ENCODE data around the gene SNRNP27.
"Not testable (repeated sequence)": the region's sequence is repeated elsewhere in the genome, so short reads cannot be mapped to it uniquely, and the experiment has no call there.

Gene SNRNP27

GRCh38 chr2:69893684-69894551, at the start of gene SNRNP27:
Gene SNRNP27, plus strand, starts transcription at chr2:69893956. Its CDS starts 29 bp downstream, at chr2:69893985.
- peak; percentile 91 for DNase-seq (ENCODE audit: low spot score)

DNA sequence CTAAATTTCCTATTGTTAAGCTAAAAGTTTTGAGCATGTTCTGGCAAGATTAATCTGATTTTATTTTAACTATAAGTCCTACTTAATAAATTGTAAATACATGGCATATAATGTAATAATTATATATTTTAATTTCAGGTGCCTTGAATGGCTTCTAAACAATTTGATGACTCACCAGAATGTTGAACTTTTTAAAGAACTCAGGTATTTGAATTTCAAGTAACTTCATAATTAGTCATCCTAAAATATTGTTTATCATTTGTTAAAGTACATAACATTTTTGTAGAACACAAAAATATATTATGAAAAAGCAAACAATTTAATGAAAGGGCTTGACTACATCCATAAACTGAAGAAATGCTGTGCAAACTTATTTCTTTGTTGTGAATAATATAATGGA, 49.8 kb upstream of the SNRNP27 start:
- no peak for DNase-seq (ENCODE audit: low spot score)

DNA sequence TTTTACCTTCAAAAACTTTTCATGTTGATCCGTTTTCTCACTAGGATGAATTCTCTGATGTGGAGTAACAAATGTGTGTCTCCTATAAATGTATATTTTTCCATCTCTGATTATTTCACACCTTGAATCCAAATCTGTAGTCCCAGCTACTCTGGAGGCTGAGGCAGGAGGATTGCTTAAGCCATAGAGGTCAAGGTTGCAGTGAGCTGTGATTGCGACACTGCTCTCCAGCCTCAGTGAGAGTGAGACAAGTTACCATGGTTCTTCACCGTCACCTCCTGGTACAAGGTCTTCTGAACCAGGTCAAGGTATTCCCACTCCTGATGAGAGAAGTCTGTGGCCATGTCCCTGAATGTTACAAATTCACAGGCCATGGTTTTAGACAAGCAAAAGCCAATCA, 49.2 kb upstream of the SNRNP27 start:
- DNase-seq (ENCODE audit: low spot score) = no peak

DNA sequence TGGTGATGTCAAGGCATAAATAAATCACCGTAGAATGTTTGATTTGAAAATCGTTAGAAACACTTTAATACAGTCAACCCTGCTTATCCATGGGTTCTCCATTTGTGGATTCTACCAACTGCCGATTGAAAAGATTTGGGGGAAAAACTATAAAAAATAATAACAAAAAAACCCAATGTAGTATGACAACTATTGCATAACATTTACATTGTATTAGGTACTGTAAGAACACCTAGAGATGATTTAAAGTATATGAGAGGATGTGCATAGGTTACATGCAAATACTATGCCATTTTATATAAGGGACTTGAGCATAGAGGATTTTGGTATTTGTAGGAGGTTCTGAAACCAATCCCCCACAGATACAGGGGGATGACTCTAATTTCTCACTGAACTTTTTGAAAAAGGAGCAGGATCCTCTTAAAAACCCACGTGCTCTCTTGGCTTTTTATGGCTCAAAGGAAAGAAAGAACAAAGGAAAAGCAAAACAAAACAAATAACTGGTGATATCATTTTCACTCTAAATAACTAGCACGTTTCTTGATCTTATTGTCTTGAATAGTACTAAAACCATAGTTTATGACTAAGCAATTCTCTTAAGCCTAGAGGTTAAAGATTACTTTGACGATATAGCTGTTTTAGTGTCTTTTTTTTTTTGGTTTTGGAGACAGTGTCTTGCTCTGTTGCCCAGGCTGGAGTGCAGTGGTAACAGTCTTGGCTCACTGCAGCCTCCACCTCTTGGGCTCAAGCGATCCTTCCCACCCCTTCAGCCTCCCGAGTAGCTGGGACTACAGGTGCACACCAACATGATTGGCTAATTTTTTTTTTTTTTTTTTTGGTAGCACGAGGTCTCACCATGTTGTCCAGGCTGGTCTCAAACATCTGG, 47.3 kb upstream of the SNRNP27 start:
- DNase-seq (ENCODE audit: low spot score) = no peak

- no peak for DNase-seq (ENCODE audit: low spot score)
These were observed 46.5 kb upstream of the SNRNP27 start for GRCh38 chr2:69847068-69847828.

DNA sequence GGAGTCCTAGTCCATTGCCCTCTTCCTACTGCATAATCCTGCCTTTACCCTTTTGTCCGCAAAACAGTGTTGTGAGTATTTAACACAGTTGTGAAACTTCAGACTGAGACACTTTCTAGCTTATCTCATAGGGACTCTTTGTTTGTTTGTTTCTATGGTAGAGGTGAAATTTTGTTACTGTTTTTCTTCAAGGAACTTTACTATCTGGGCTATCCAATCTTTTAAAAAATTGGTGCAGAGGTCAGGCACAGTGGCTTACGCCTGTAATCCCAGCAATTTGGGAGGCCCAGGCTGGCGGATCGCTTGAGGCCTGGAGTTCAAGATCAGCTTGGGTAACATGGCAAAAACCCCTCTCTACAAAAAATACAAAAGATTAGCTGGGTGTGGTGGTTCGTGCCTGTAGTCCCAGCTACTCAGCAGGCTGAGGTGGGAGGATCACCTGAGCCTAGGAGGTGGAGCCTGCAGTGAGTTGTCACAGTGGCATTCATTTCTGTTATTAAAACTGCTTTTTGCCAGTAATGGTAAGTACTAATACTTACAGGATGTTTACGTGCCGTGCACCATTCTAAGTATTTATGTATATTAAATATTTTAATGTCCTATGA, 45.5 kb upstream of the SNRNP27 start:
- DNase-seq (ENCODE audit: low spot score) = no peak

GRCh38 chr2:69858261-69858660, 35.5 kb upstream of the SNRNP27 start:
- DNase-seq (ENCODE audit: low spot score) = no peak

DNA sequence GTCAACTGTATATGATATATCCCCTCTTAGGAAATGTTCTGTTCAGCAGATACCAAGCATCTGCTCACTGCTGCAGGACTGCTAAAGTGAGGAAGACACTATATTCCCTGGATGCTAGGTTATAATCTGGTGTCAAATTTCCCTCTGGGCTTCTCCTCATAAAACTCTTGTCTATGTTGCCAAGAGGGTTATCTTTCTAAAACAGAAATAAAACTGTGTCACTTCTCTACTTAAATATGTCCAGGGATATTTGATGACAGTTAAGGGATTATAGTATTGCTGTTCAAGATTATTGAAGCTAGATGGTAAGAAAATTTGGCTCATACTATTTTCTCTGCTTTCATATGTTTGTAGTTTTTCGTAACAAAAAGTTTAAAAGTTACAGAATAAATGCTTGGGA, 30.5 kb upstream of the SNRNP27 start:
- DNase-seq (ENCODE audit: low spot score) = no peak

- DNase-seq (ENCODE audit: low spot score) = no peak
These were observed 5.3 kb upstream of the SNRNP27 start for GRCh38 chr2:69888451-69888850.

DNA sequence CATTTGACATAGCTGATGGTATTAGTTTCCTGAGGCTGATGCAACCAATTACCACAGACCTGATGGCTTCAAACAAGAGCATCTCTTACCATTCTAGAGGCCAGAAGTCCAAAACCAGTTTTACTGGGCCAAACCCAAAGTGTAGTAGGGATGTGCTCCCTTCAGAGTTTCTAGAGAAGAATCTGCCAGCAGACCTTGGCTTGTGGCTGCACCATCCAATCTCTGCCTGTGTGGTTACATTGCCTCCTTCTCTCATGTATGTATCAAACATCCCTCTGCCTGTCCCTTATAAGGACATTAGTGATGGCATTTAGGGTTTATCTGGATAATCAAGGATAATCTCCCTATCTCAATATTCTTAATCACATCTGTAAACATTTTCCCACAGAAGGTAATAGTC, 4.5 kb upstream of the SNRNP27 start:
- DNase-seq (ENCODE audit: low spot score) = no peak

DNA sequence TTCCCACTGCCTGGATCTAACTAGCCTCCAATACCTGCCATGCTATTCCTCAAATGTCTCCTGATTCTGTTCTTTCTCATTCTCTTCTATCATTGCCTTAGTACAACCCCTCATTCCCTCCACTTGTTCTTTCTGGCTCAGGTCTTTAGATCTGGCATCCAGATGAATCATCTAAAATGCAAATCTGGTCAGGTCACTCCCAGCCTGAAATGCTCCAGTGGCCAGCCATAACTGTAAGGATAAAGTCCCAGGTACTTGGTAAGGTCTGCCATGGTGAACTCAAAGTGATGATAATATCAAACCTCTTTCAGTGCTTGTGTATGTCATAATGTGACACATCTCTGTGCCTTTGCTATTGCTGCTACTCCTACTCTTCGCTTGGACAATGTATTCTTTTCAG, 2.9 kb upstream of the SNRNP27 start:
- no peak for DNase-seq (ENCODE audit: low spot score)

GRCh38 chr2:69892838-69893424, 825 bp upstream of the SNRNP27 start:
- not testable (repeated sequence) for DNase-seq (ENCODE audit: low spot score)

DNA sequence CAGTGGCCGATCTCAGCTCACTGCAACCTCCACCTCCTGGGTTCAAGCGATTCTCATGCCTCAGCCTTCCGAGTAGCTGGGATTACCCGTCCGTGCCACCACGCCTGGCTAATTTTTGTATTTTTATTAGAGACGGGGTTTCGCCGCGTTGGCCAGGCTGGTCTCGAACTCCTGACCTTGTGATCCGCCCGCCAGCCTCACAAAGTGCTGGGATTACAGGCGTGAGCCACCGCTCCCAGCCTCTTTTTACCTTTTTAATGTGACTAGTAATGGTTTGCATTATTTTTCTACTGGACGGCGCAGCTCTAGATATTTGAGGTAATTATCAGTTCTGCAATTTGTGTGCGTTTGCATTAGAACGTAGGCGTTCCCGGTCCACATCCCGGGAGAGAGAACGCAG, 981 bp downstream of the SNRNP27 start:
- not testable (repeated sequence) for DNase-seq (ENCODE audit: low spot score)

DNA sequence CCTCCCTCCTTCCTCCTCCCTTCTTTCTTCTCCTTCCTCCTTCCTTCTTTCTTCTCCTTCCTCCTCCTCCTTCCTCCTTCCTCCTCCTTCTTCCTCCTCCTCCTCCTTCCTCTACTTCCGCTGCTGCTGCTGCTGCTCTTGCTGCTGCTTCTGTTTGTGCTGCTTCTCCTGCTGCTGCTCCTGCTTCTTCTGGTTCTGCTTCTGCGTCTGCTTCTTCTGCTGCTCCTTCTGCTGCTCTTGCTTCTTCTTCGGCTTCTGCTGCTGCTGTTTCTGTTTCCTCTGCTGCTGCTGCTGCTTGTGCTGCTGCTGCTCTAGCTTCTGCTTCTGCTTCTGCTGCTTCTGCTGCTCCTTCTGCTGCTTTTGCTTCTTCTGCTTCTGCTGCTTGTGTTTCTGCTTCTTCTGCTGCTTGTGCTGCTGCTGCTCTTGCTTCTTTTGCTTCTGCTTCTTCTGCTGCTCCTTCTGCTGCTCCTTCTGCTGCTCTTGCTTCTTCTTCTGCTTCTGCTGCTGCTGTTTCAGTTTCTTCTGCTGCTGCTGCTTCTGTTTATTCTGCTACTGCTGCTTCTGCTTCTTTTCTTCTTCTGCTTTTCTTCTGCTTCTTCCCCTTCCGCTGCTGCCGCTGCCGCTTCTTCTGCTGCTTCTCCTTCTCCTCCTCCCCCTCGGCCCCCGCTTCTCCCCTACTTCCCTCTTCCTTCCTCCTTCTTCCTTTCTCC, 8.6 kb downstream of the SNRNP27 start:
- no peak for DNase-seq (ENCODE audit: low spot score)

DNA sequence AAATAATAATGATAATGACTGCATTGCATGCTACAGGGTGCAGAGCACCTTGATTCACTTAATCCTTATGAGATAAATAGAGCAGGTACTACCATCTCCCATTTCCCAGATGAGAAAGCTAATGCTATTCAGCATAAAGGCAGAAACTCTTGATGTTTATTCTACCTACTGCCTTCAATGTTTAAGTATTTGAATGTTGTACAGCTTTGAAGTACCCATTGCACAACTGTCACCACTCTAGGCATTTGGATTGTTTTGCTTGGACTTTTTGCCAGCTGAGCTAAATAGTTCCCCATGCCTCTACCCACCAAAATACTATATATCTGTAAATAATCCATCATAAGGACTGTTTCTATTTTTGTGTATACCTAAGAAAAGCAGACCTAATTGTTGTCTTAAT, 13.5 kb downstream of the SNRNP27 start:
- DNase-seq (ENCODE audit: low spot score) = no peak

DNA sequence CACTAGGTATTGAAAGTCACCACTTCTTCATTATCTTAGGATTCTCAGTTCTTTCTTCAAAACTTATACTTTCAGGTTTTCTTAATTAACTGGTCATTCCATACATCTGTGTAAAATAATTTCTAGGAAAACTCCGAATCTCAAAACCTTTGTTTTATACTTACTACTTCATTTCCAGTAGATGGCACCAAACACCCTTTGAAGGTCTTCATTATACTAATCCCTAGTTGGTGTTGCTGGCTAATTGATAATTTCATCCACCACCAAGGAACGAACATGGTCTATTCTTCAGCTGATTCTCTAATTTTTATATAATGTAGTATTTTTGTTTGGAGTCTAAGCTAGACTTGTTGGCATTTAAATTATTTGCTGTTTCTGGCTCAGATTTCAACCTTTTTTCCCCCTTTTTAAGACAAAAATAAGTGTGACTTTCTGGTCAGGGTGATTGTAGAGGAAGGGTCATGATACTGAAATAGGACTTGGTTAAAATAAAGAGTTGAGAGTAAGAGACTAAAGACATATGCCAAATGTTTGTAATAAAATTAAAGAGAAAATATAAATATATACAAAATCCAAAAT, 18.3 kb downstream of the SNRNP27 start:
- no peak for DNase-seq (ENCODE audit: low spot score)

DNA sequence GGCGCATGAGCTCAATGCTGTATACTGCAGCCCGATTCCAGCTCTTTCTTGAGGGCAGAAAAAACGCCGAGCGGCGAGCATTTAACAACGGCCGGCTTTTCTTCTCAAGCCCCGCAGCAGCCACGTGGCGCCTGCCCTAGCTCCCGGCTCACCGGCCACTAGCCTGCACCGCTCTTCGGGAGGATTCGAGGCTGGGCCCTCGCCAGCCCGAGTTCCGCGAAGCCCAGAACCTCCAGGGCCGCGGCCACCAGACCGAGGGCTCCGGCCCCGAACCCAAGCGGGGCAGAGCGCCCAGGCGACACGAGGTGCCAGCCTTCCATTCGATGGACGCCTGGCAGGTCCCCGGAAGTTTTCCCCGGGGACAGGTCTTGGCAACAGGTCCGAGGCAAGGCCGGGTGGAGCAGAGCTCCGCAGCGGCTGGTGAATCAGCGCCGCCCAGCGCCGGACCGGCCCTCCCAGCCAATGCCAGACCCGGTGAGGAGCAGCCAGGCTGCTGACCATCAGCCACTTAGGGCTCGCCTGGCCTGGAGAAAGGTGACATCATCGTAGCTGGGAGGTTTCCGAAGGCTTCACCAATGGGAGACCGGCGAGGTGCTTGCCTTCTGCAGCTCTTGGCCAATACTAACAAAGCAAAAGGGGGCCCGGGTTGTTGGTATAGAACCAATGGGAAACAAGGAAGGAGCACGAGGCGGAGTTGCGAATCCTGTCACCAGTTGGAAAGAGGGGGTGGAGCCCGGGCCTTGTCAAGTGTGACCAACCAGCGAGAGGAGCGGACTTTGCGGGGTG, 20.6 kb downstream of the SNRNP27 start:
- DNase-seq (ENCODE audit: low spot score) = peak; percentile 97

GRCh38 chr2:69914950-69915945, 21.5 kb downstream of the SNRNP27 start, which contains the start of gene MXD1:
Gene MXD1, plus strand, starts transcription at chr2:69915109. Its CDS starts 222 bp downstream, at chr2:69915331.
- DNase-seq (ENCODE audit: low spot score) = peak; percentile 17
